Measurements from ENCODE around the gene MID1. TPM values are rescaled to one million over a fixed set of nuclear protein-coding genes. Genes with fewer than 3 reads are reported as not detected.

MID1 gene
- total and polyA plus RNA-seq, 5 donors: 4.1 to 39.9 (median 21.0) TPM

- Histone ChIP-seq H3K27ac (ENCODE audit: low read length) (no peak overlapping the region), H3K27me3 (ENCODE audit: control insufficient read depth, insufficient read depth) (no peaks in the 10 kb centered on the region), H3K4me3 (ENCODE audit: low read length) (peak overlapping the region; percentile 86), H3K9me3 (ENCODE audit: control insufficient read depth, low read length) (no peaks in the 10 kb centered on the region), H3K4me1 (ENCODE audit: control insufficient read depth, insufficient read depth, low read length) (peaks cover 1% of the 10 kb centered on the region)
- ATAC-seq: no peak
- 22% methylated on average over 13 of the region's 13 CpGs for WGBS
- intact Hi-C loops (cut with DNase I): loop anchor here in 2 of 4 donors (5.0 to 10.0 kb wide), 2 partner anchors 134 to 427 kb away; no protein-coding TSS in a partner anchor
- DNase-seq: no peak
Measured at GRCh38 chrX:10618961-10619360, 1.4 kb downstream of the MID1 start.

GRCh38 chrX:10617999-10618351 lies 2.4 kb downstream of the MID1 start:
- H3K4me1 ChIP-seq (ENCODE audit: control insufficient read depth, insufficient read depth, low read length): peaks cover 1% of the 10 kb centered on the region
- peak overlapping the region; percentile 86 for H3K4me3 ChIP-seq (ENCODE audit: low read length)
- intact Hi-C loops (cut with DNase I): loop anchor here in 2 of 4 donors (5.0 to 10.0 kb wide), 2 partner anchors 133 to 426 kb away; no protein-coding TSS in a partner anchor
- no peaks in the 10 kb centered on the region for H3K27me3 ChIP-seq (ENCODE audit: control insufficient read depth, insufficient read depth)
- ATAC-seq: no peak
- H3K27ac ChIP-seq (ENCODE audit: low read length): no peak overlapping the region
- no peaks in the 10 kb centered on the region for H3K9me3 ChIP-seq (ENCODE audit: control insufficient read depth, low read length)
- WGBS: 54% methylated on average over 3 of the region's 3 CpGs
- DNase-seq: no peak

- intact Hi-C loops (cut with DNase I): loop anchor here in 2 of 4 donors (5.0 to 10.0 kb wide), 2 partner anchors 133 to 425 kb away; no protein-coding TSS in a partner anchor
- H3K4me3 ChIP-seq (ENCODE audit: low read length): peak overlapping the region; percentile 86
- no peak for DNase-seq
Measured at GRCh38 chrX:10617186-10617998, 3.0 kb downstream of the MID1 start.

GRCh38 chrX:10615931-10616774 lies 4.2 kb downstream of the MID1 start:
- DNase-seq (peak; percentile 28 to 58 (median 55)), ATAC-seq (peak; percentile 53 to 55)
- Histone ChIP-seq H3K4me1 (ENCODE audit: control insufficient read depth, insufficient read depth, low read length) (peaks cover 1% of the 10 kb centered on the region), H3K27ac (ENCODE audit: low read length) (peak overlapping the region; percentile 19), H3K27me3 (ENCODE audit: control insufficient read depth, insufficient read depth) (no peaks in the 10 kb centered on the region), H3K4me3 (ENCODE audit: low read length) (peak overlapping the region; percentile 20), H3K9me3 (ENCODE audit: control insufficient read depth, low read length) (no peaks in the 10 kb centered on the region)
- intact Hi-C loops (cut with DNase I): loop anchor here in 2 of 4 donors (5.0 to 10.0 kb wide), 2 partner anchors 131 to 424 kb away; no protein-coding TSS in a partner anchor
- 28% methylated on average over 14 of the region's 14 CpGs for WGBS

More at GRCh38 chrX:10617186-10617998, 3.0 kb downstream of the MID1 start:
- ATAC-seq: no peak
- WGBS: 56% methylated on average over 10 of the region's 10 CpGs
- Histone ChIP-seq H3K9me3 (ENCODE audit: control insufficient read depth, low read length) (no peaks in the 10 kb centered on the region), H3K4me1 (ENCODE audit: control insufficient read depth, insufficient read depth, low read length) (peaks cover 1% of the 10 kb centered on the region), H3K27me3 (ENCODE audit: control insufficient read depth, insufficient read depth) (no peaks in the 10 kb centered on the region), H3K27ac (ENCODE audit: low read length) (no peak overlapping the region)

- H3K4me1 ChIP-seq (ENCODE audit: control insufficient read depth, insufficient read depth, low read length): no peaks in the 10 kb centered on the region
- ATAC-seq: no peak
- intact Hi-C loops (cut with DNase I): loop anchor here in 1 of 4 donors (10.0 kb wide), 1 partner anchor 127 kb away; no protein-coding TSS in a partner anchor
- no peaks in the 10 kb centered on the region for H3K9me3 ChIP-seq (ENCODE audit: control insufficient read depth, low read length)
- no peaks in the 10 kb centered on the region for H3K27me3 ChIP-seq (ENCODE audit: control insufficient read depth, insufficient read depth)
- no peak for DNase-seq
- 46% methylated on average over 4 of the region's 4 CpGs for WGBS
- no peak overlapping the region for H3K4me3 ChIP-seq (ENCODE audit: low read length)
- H3K27ac ChIP-seq (ENCODE audit: low read length): no peak overlapping the region
Measured at GRCh38 chrX:10612215-10612614, 8.2 kb downstream of the MID1 start.

- Histone ChIP-seq H3K27me3 (ENCODE audit: control insufficient read depth, insufficient read depth) (no peaks in the 10 kb centered on the region), H3K4me1 (ENCODE audit: control insufficient read depth, insufficient read depth, low read length) (no peaks in the 10 kb centered on the region), H3K9me3 (ENCODE audit: control insufficient read depth, low read length) (no peaks in the 10 kb centered on the region), H3K27ac (ENCODE audit: low read length) (no peak overlapping the region), H3K4me3 (ENCODE audit: low read length) (no peak overlapping the region)
- 49% methylated on average over 4 of the region's 4 CpGs for WGBS
- intact Hi-C loops (cut with DNase I): loop anchor here in 1 of 4 donors (10.0 kb wide), 1 partner anchor 127 kb away; no protein-coding TSS in a partner anchor
- ATAC-seq: no peak
- DNase-seq: no peak
Measured at GRCh38 chrX:10611441-10612090, 8.8 kb downstream of the MID1 start.

- H3K27me3 ChIP-seq (ENCODE audit: control insufficient read depth, insufficient read depth): no peaks in the 10 kb centered on the region
- 86% methylated on average over 3 of the region's 3 CpGs for WGBS
- no peaks in the 10 kb centered on the region for H3K9me3 ChIP-seq (ENCODE audit: control insufficient read depth, low read length)
- intact Hi-C loops (cut with DNase I): no loop called here
- no peak for DNase-seq
- no peaks in the 10 kb centered on the region for H3K4me1 ChIP-seq (ENCODE audit: control insufficient read depth, insufficient read depth, low read length)
- no peak overlapping the region for H3K4me3 ChIP-seq (ENCODE audit: low read length)
- H3K27ac ChIP-seq (ENCODE audit: low read length): no peak overlapping the region
- ATAC-seq: no peak
Measured at GRCh38 chrX:10608099-10608498, 12.3 kb downstream of the MID1 start.

- Histone ChIP-seq H3K4me3 (ENCODE audit: low read length) (no peak overlapping the region), H3K27me3 (ENCODE audit: control insufficient read depth, insufficient read depth) (no peaks in the 10 kb centered on the region), H3K27ac (ENCODE audit: low read length) (no peak overlapping the region), H3K4me1 (ENCODE audit: control insufficient read depth, insufficient read depth, low read length) (no peaks in the 10 kb centered on the region), H3K9me3 (ENCODE audit: control insufficient read depth, low read length) (no peaks in the 10 kb centered on the region)
- WGBS: 94% methylated on average over 2 of the region's 2 CpGs
- intact Hi-C loops (cut with DNase I): no loop called here
- no peak for ATAC-seq
- DNase-seq: no peak
Measured at GRCh38 chrX:10607233-10607632, 13.2 kb downstream of the MID1 start.

GRCh38 chrX:10603612-10604011 lies 16.8 kb downstream of the MID1 start:
- no peaks in the 10 kb centered on the region for H3K27me3 ChIP-seq (ENCODE audit: control insufficient read depth, insufficient read depth)
- no peaks in the 10 kb centered on the region for H3K9me3 ChIP-seq (ENCODE audit: control insufficient read depth, low read length)
- WGBS: 58% methylated on average over 3 of the region's 3 CpGs
- no peak overlapping the region for H3K4me3 ChIP-seq (ENCODE audit: low read length)
- DNase-seq (no peak), ATAC-seq (no peak)
- H3K27ac ChIP-seq (ENCODE audit: low read length): no peak overlapping the region
- peaks cover under 1% of the 10 kb centered on the region for H3K4me1 ChIP-seq (ENCODE audit: control insufficient read depth, insufficient read depth, low read length)
- intact Hi-C loops (cut with DNase I): no loop called here

- 85% methylated on average over 2 of the region's 2 CpGs for WGBS
- Histone ChIP-seq H3K27ac (ENCODE audit: low read length) (no peak overlapping the region), H3K4me3 (ENCODE audit: low read length) (no peak overlapping the region), H3K4me1 (ENCODE audit: control insufficient read depth, insufficient read depth, low read length) (peaks cover 8% of the 10 kb centered on the region), H3K27me3 (ENCODE audit: control insufficient read depth, insufficient read depth) (no peaks in the 10 kb centered on the region), H3K9me3 (ENCODE audit: control insufficient read depth, low read length) (no peaks in the 10 kb centered on the region)
- ATAC-seq: no peak
- no peak for DNase-seq
- intact Hi-C loops (cut with DNase I): no loop called here
Measured at GRCh38 chrX:10602646-10603045, 17.7 kb downstream of the MID1 start.
